ENCODE results near the gene EFHB. TPM values are rescaled to one million over a fixed set of nuclear protein-coding genes. Genes with fewer than 3 reads are reported as not detected.

Gene EFHB
- total RNA-seq, 4 donors from 2014 or later, result 1.7 to 8.7 (median 1.8) TPM; not detected in 1

DNA sequence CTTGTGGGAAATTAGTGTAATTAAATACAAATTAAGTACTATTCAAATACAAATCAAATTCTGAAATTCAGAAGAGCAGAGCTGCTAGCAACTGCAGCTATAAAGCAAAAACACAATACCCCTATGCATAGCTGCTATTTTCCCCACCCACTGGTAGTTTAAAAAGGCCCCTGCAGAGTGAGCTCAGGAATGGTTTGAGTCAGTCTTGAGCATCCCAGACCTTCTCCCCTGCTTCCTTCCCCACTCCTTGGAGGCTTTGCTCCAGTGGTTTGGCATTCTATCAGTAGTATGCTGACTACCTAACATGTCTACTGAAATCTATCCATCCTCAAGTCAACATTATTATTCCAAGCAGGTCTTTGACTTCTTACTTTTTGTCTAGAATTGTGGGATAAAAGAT lies 53.0 kb downstream of the EFHB start:
- TF ChIP-seq, protein P1, sequence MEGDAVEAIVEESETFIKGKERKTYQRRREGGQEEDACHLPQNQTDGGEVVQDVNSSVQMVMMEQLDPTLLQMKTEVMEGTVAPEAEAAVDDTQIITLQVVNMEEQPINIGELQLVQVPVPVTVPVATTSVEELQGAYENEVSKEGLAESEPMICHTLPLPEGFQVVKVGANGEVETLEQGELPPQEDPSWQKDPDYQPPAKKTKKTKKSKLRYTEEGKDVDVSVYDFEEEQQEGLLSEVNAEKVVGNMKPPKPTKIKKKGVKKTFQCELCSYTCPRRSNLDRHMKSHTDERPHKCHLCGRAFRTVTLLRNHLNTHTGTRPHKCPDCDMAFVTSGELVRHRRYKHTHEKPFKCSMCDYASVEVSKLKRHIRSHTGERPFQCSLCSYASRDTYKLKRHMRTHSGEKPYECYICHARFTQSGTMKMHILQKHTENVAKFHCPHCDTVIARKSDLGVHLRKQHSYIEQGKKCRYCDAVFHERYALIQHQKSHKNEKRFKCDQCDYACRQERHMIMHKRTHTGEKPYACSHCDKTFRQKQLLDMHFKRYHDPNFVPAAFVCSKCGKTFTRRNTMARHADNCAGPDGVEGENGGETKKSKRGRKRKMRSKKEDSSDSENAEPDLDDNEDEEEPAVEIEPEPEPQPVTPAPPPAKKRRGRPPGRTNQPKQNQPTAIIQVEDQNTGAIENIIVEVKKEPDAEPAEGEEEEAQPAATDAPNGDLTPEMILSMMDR (IDR thresholded peaks at IDR 0.05; ENCODE audit: low read depth), result no peak

DNA sequence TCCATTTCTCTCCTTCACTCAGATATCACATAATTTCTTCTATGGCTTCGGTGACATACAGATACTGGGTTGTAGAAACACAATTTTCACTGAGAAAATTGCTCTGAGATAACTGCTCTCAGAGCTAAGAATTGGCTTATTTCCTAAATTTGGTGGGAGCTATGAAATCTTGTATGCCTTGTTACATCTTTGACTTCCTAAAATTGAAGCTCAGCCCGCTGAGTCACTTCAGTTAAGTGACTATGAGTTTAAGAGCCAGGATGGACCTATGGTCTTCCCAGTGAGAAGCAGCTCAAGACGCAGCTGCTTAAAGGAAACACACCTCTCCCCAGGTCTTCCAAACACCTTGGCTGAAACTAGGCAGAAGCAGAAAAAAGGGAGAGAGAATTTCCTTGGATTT lies 56.4 kb downstream of the EFHB start:
- TF ChIP-seq, protein P1 (IDR thresholded peaks at IDR 0.05; ENCODE audit: low read depth), result no peak

DNA sequence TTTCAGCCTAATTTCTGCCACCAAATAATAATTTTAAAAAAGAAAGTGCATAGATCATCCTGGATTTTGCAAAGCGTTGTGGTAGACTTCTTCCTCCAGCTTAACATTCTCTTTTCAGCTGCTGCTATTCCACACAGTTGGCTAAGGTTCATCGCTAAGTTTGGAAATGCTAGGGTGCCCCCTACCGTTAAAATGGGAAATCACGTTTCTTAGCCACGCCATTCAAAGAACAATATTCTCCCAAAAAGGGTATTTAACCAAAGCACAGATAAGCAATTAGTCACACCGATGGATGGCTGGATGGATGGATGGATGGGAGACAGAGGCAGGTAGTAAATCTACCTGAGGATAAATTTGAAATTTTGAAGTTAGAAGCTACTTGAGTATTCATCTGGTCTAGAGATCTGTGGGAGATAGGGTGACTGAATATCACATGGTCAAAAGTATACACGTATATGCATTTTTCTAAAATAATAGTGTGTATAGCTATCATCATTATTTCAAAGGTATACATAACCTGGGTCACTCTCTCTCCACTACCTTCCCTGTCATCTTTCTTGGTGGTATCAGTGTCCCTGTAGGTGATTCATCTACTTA lies 67.2 kb downstream of the EFHB start:
- TF ChIP-seq, protein P1 (IDR thresholded peaks at IDR 0.05; ENCODE audit: low read depth), result no peak

Other genes starting within 250 kb of the EFHB start
- gene RAB5A, start 12.9 kb upstream of the EFHB start, total RNA-seq, result 10 to 100 TPM; 70.5 to 93.2 (median 85.3) TPM
- not detected for gene PP2D1, start 78.0 kb upstream of the EFHB start, total RNA-seq
- gene KAT2B, start 106.2 kb upstream of the EFHB start, total RNA-seq, result 10 to 100 TPM; 37.6 to 44.0 (median 42.6) TPM

All from subcutaneous adipose tissue (tissue), 4 donors.